B cell (primary cell): ENCODE data around the gene PDXP.

Experiments used
- CTCF ChIP-seq: fragments of 200-600 bp; IDR thresholded peaks from one replicate; pipeline ENCODE4 v1.8.0; 2022; ENCODE audit warnings: antibody characterized with exemption, mild to moderate bottlenecking
- EZH2 ChIP-seq: IDR thresholded peaks from 2 replicates; pipeline ENCODE4 v1.6.1; 2012; ENCODE audit warnings: borderline replicate concordance, low read depth, mild to moderate bottlenecking, moderate library complexity, low read length; ENCODE audit not compliant: insufficient read depth, poor library complexity, severe bottlenecking

- no peak for TF ChIP-seq EZH2
- no peak for TF ChIP-seq CTCF
These were observed 758 bp downstream of the PDXP start for GRCh38 chr22:37659066-37659896.
